Neural progenitor cell (in vitro differentiated cells): Measurements from ENCODE around the gene C2orf72. TPM values are rescaled to one million over a fixed set of nuclear protein-coding genes. Genes with fewer than 3 reads are reported as not detected.

Source experiments
- DNase-seq: peaks from one replicate; pipeline ENCODE4 v3.0.0-alpha.2; 2016; ENCODE audit warnings: low spot score
- H2AFZ ChIP-seq: fragments of 200-600 bp; sonication (generic); replicated peaks from 2 replicates; pipeline ENCODE4 v1.6.1; 2016; ENCODE audit warnings: antibody characterized with exemption
- H3F3A ChIP-seq: fragments of 200-600 bp; sonication (generic); 2 replicates; pipeline ENCODE4 v1.6.1; 2016; ENCODE audit warnings: antibody characterized with exemption, low read depth
- H3K27ac ChIP-seq: fragments of 200-600 bp; sonication (generic); 2 replicates; pipeline ENCODE4 v1.5.1; 2016; ENCODE audit warnings: mild to moderate bottlenecking
- H3K27me3 ChIP-seq: fragments of 200-600 bp; sonication (generic); 2 replicates; pipeline ENCODE4 v1.6.1; 2016; ENCODE audit warnings: mild to moderate bottlenecking, moderate library complexity
- H3K36me3 ChIP-seq: fragments of 200-600 bp; sonication (generic); 2 replicates; pipeline ENCODE4 v1.5.1; 2016
- H3K4me1 ChIP-seq: fragments of 200-600 bp; sonication (generic); 2 replicates; pipeline ENCODE4 v1.6.1; 2016; ENCODE audit warnings: mixed run types
- H3K4me2 ChIP-seq: fragments of 200-600 bp; sonication (generic); 2 replicates; pipeline ENCODE4 v1.6.1; 2016
- H3K4me3 ChIP-seq: fragments of 200-600 bp; sonication (generic); 2 replicates; pipeline ENCODE4 v1.5.1; 2016
- H3K79me2 ChIP-seq: fragments of 200-600 bp; sonication (generic); 2 replicates; pipeline ENCODE4 v1.6.1; 2016; ENCODE audit warnings: low read depth
- H3K9ac ChIP-seq: fragments of 200-600 bp; sonication (generic); 2 replicates; pipeline ENCODE4 v1.6.1; 2016
- H3K9me3 ChIP-seq: fragments of 200-600 bp; sonication (generic); 2 replicates; pipeline ENCODE4 v1.5.1; 2016; ENCODE audit warnings: low read depth
- H4K20me1 ChIP-seq: fragments of 200-600 bp; sonication (generic); 2 replicates; pipeline ENCODE4 v1.6.1; 2016; ENCODE audit warnings: low read depth
- H3K27ac Mint-ChIP-seq: 3 replicates; pipeline ENCODE4 v1.8.0; 2021; ENCODE audit warnings: mixed read lengths
- H3K27me3 Mint-ChIP-seq: 2 replicates; pipeline ENCODE4 v1.8.0; 2022; ENCODE audit warnings: low read depth, mild to moderate bottlenecking, inconsistent platforms, moderate library complexity, mixed read lengths; ENCODE audit not compliant: insufficient read depth
- H3K36me3 Mint-ChIP-seq: 3 replicates; pipeline ENCODE4 v1.8.0; 2021; ENCODE audit warnings: mixed read lengths
- H3K4me1 Mint-ChIP-seq: 3 replicates; pipeline ENCODE4 v1.8.0; 2021; ENCODE audit warnings: mixed read lengths
- H3K4me3 Mint-ChIP-seq: 3 replicates; pipeline ENCODE4 v1.8.0; 2021; ENCODE audit warnings: mild to moderate bottlenecking, moderate library complexity, mixed read lengths
- H3K9me3 Mint-ChIP-seq: 3 replicates; pipeline ENCODE4 v1.8.0; 2020; ENCODE audit warnings: mixed read lengths
- CTCF ChIP-seq: fragments of 200-600 bp; sonication (generic); IDR thresholded peaks from 2 replicates; pipeline ENCODE4 v1.5.1; 2017; ENCODE audit warnings: antibody characterized with exemption, mild to moderate bottlenecking
- EZH2 ChIP-seq: fragments of 200-600 bp; sonication (generic); IDR thresholded peaks from 2 replicates; pipeline ENCODE4 v1.6.1; 2017; ENCODE audit warnings: antibody characterized with exemption, mild to moderate bottlenecking, moderate library complexity
- EZH2phosphoT487 ChIP-seq: fragments of 200-600 bp; sonication (generic); IDR thresholded peaks from 2 replicates; pipeline ENCODE4 v1.6.1; 2017; ENCODE audit warnings: antibody characterized with exemption
- total RNA-seq: library from RNA; depleted of rRNA; stranded (reverse); fragments of >200 nt; gene quantifications from 2 replicates; pipeline ENCODE4 v1.2.3, GENCODE V29; 2015; ENCODE audit warnings: low replicate concordance

The C2orf72 gene
- 2.4 TPM in 2 replicates for total RNA-seq

GRCh38 chr2:231037202-231037730 lies at the start of gene C2orf72:
C2orf72 (plus strand) TSS chr2:231037523; CDS start chr2:231037566, 43 bp downstream.
- H3K9me3 Mint-ChIP-seq = no peaks in the 10 kb centered on the region

GRCh38 chr2:230989731-230990130 lies 47.6 kb upstream of the C2orf72 start:
- no peak overlapping the region for H3K4me3 Mint-ChIP-seq
- no peaks in the 10 kb centered on the region for H3K36me3 ChIP-seq
- no peak overlapping the region for H3K4me3 ChIP-seq
- H3K79me2 ChIP-seq = no peaks in the 10 kb centered on the region
- no peak overlapping the region for H3K27ac Mint-ChIP-seq
- H3K4me2 ChIP-seq = no peak overlapping the region
- H3K27me3 Mint-ChIP-seq = peaks cover 7% of the 10 kb centered on the region
- no peak for TF ChIP-seq EZH2phosphoT487
- no peak for TF ChIP-seq EZH2
- no peak for TF ChIP-seq CTCF
- no peak overlapping the region for H3K9ac ChIP-seq
- no peak overlapping the region for H2AFZ ChIP-seq
- H3K27me3 ChIP-seq = peaks cover 12% of the 10 kb centered on the region
- no peak for DNase-seq
- peaks cover 11% of the 10 kb centered on the region for H3K4me1 Mint-ChIP-seq
- no peaks in the 10 kb centered on the region for H3K36me3 Mint-ChIP-seq
- H3K4me1 ChIP-seq = no peaks in the 10 kb centered on the region
- no peak overlapping the region for H3K27ac ChIP-seq
- no peaks in the 10 kb centered on the region for H4K20me1 ChIP-seq
- H3F3A ChIP-seq = no peaks in the 10 kb centered on the region
- H3K9me3 ChIP-seq = no peaks in the 10 kb centered on the region
- H3K9me3 Mint-ChIP-seq = peaks cover 2% of the 10 kb centered on the region

More at GRCh38 chr2:231037202-231037730, at the start of gene C2orf72:
- H3F3A ChIP-seq = peaks cover 14% of the 10 kb centered on the region
- peak; percentile 64 for DNase-seq
- Mint-ChIP-seq H3K36me3 (no peaks in the 10 kb centered on the region), H3K4me1 (peaks cover 9% of the 10 kb centered on the region), H3K27me3 (peaks cover 46% of the 10 kb centered on the region), H3K4me3 (peak within 1 kb of the TSS; percentile 84), H3K27ac (no peak within 1 kb of the TSS)
- no peak within 1 kb of the TSS for H3K9ac ChIP-seq
- H4K20me1 ChIP-seq = no peaks in the 10 kb centered on the region
- no peaks in the 10 kb centered on the region for H3K36me3 ChIP-seq
- no peaks in the 10 kb centered on the region for H3K9me3 ChIP-seq
- H3K4me3 ChIP-seq = peak within 1 kb of the TSS; percentile 59
- H3K79me2 ChIP-seq = no peaks in the 10 kb centered on the region
- peak within 1 kb of the TSS; percentile 97 for H3K4me2 ChIP-seq
- no peak within 1 kb of the TSS for H3K27ac ChIP-seq
- H3K4me1 ChIP-seq = no peaks in the 10 kb centered on the region
- TF ChIP-seq EZH2phosphoT487 (no peak), CTCF (no peak), EZH2 (no peak)
- H3K27me3 ChIP-seq = peaks cover 93% of the 10 kb centered on the region
- no peak within 1 kb of the TSS for H2AFZ ChIP-seq

GRCh38 chr2:230990131-230990898 lies 47.0 kb upstream of the C2orf72 start:
- H3F3A ChIP-seq = no peaks in the 10 kb centered on the region
- no peaks in the 10 kb centered on the region for H3K36me3 Mint-ChIP-seq
- peaks cover 9% of the 10 kb centered on the region for H3K4me1 Mint-ChIP-seq
- H3K4me3 ChIP-seq = no peak overlapping the region
- H3K27ac ChIP-seq = no peak overlapping the region
- no peak overlapping the region for H3K4me3 Mint-ChIP-seq
- no peaks in the 10 kb centered on the region for H3K9me3 ChIP-seq
- H3K27me3 Mint-ChIP-seq = peaks cover 4% of the 10 kb centered on the region
- H3K36me3 ChIP-seq = no peaks in the 10 kb centered on the region
- no peak overlapping the region for H3K4me2 ChIP-seq
- no peaks in the 10 kb centered on the region for H3K9me3 Mint-ChIP-seq
- H3K27ac Mint-ChIP-seq = no peak overlapping the region
- H4K20me1 ChIP-seq = no peaks in the 10 kb centered on the region
- TF ChIP-seq EZH2 (no peak), CTCF (no peak), EZH2phosphoT487 (no peak)
- H3K4me1 ChIP-seq = no peaks in the 10 kb centered on the region
- H3K9ac ChIP-seq = no peak overlapping the region
- no peak for DNase-seq
- peaks cover 12% of the 10 kb centered on the region for H3K27me3 ChIP-seq
- no peaks in the 10 kb centered on the region for H3K79me2 ChIP-seq
- no peak overlapping the region for H2AFZ ChIP-seq
